ENCODE results near the gene DCD.
"Not testable (repeated sequence)": the region's sequence is repeated elsewhere in the genome, so short reads cannot be mapped to it uniquely, and the experiment has no call there.

Gene DCD

GRCh38 chr12:54658306-54659264 is 10.4 kb upstream of the DCD start:
- DNase-seq = peak in 12 of 42 donors; percentile 3 to 61 (median 19)
- intact Hi-C loops (cut with DNase I) = no loop called here

DNA sequence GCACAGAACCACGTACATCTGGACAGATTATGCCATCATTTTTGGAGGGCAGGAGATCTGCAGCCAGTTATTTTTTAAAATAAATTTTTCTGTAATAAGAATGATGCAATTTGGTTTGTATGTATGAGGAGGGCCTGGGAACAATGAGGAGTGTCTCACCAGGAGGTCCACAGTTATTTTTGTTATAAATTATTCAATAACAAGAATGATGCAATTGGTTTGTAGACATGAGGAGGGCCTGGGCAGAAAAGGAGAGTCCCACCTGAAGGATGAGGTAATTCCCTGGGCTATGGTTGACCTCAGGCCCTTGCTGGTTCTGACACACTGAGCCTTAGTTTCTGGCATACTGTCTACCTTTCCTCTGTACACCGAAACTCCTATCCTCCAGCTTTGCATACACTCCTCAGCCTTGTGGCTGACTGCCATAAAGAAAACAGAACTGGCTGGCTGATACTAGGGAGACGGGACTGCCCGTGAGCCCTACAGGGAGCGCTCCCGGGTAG is 9.0 kb upstream of the DCD start:
- DNase-seq = no peak
- intact Hi-C loops (cut with DNase I) = no loop called here

DNA sequence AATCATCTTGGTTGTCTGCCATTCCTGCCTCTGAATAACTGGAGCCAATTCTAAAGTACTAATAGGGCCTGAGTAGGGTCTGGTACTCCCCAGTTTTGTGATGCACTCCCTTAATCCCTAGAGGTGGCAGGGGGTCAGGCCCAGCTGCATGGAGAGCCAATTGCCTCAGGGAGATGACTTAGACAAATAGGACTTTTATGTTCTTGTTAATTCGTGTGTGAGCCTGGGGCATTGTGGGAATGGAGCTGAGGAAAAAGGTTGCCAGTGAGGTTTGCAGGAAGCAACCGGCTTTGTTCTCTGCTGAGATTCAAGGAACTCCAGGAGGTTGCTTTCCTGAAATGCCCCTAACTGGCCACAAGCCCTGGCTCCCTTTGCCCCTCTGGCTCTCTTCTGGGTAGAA is 6.8 kb upstream of the DCD start:
- intact Hi-C loops (cut with DNase I) = no loop called here

GRCh38 chr12:54653025-54653424 is 4.9 kb upstream of the DCD start:
- no peak for DNase-seq
- intact Hi-C loops (cut with DNase I) = no loop called here

More for the DNA sequence above, 6.8 kb upstream of the DCD start:
- DNase-seq = no peak

- intact Hi-C loops (cut with DNase I) = no loop called here
- no peak for DNase-seq
Observed at GRCh38 chr12:54650889-54651288, 2.7 kb upstream of the DCD start.

DNA sequence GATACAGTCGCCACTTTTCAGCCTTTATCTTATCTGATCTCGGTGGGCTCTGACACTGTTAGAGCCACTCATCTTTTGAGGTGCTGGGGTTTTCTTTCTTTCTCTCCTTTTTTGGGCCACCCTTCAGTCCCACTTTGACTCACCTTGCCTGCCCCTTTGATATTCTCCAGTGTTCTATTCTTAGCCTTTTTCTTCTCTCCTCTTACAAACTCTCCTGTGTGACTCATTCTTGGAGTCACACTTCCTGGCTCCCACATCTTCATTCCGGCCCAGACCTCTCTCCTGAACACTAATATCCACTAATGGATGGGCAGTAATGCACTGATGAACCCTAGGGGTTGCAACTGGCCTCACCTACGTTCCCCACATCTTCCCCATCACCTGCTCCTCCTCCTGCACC is 2.2 kb upstream of the DCD start:
- peak in 6 of 42 donors; percentile 13 to 47 (median 19) for DNase-seq
- intact Hi-C loops (cut with DNase I) = no loop called here

DNA sequence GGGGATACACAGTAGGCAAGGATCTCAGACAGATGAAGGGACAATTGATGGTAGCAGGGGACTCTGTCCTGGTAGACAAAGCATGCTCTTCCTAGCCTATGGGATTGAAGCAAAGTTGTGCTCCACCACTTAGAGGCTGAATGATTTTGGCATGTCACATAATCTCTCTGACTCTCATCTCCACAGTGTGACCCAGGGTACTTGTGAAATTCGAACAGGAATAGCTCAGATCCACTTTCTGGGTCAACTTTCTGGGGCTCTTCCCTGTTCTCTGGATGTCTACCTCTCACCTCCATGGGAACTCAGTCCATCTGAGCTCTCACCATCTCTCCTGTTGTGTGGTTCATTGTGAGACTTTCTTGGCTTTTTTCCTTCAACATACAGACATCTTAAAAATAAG is 1.7 kb upstream of the DCD start:
- no peak for DNase-seq
- intact Hi-C loops (cut with DNase I) = no loop called here

DNA sequence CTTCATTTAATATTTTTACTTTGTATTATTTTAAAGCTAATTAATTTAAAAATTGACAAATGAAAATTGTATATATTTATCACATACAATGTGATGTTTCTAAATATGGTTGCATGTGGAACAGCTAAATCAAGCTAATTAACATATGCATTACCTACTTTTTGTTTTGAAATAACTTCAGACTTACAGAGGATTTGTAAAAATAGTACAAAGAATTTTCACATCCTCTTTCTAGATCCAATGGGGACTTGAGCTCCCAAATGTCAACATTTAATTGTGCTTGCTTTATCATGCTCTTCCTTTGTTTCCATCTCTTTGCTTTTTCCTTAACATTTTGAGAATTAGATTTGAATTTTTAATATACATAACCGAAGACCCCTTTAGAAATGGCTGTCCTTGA is 6.6 kb downstream of the DCD start:
- intact Hi-C loops (cut with DNase I) = no loop called here
- no peak for DNase-seq

DNA sequence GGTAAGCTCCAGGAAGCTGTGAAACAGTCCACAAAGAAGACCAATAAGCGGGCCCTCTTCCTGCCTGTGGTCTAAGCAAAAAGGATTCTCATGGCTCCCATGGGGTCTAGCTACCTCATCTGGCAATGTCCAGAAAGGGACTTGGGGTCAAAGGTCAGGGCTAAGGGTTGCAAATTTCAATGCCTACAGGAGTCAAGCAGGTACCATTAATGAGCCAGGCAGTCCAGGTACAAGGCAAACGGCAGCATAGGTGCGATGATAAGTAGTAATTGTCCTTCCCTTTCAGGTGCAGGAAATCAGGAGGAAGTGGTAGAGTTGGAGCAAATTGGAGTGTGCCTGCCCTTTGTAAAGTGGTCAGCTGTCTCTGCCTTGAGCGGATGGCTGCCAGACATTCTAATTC is 7.1 kb downstream of the DCD start:
- DNase-seq = peak in 1 of 42 donors; percentile 14
- intact Hi-C loops (cut with DNase I) = no loop called here

- intact Hi-C loops (cut with DNase I); DNase-seq: not testable (repeated sequence)
Observed at GRCh38 chr12:54639112-54639511, 9.1 kb downstream of the DCD start.

- intact Hi-C loops (cut with DNase I) = no loop called here
- no peak for DNase-seq
Observed at GRCh38 chr12:54634795-54635194, 13.4 kb downstream of the DCD start, which contains the start of gene LACRT. Gene LACRT (minus strand): TSS chr12:54634895. CDS start chr12:54634841, 54 bp downstream.

GRCh38 chr12:54631988-54632728 is 16.0 kb downstream of the DCD start:
- intact Hi-C loops (cut with DNase I) = no loop called here
- peak in 27 of 42 donors; percentile 3 to 69 (median 30) for DNase-seq

- intact Hi-C loops (cut with DNase I) = no loop called here
- DNase-seq = peak; percentile 20 to 87 (median 58)
Observed at GRCh38 chr12:54631551-54631950, 16.6 kb downstream of the DCD start.

- no peak for DNase-seq
- intact Hi-C loops (cut with DNase I) = no loop called here
Observed at GRCh38 chr12:54629925-54630324, 18.2 kb downstream of the DCD start.

GRCh38 chr12:54628186-54628846 is 19.8 kb downstream of the DCD start:
- intact Hi-C loops (cut with DNase I) = no loop called here
- no peak for DNase-seq

DNA sequence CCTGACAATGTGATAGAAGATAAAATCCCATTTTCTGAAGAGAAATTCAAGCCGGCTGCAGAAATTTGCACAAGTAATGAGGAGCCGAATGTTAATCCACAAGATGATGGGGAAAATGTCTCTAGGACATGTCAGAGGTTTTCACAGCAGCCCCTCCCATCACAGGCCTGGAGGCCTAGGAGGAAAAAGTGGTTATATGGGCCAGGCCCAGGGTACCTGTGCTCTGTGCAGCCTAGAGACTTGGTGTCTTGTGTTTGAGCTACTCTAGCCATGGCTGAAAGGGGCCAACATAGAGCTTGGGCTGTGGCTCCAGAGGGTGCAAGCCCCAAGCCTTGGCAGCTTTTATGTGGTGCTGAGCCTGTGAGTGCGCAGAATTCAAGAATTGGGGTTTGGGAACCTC is 20.9 kb downstream of the DCD start:
- intact Hi-C loops (cut with DNase I) = no loop called here
- DNase-seq = no peak

DNA sequence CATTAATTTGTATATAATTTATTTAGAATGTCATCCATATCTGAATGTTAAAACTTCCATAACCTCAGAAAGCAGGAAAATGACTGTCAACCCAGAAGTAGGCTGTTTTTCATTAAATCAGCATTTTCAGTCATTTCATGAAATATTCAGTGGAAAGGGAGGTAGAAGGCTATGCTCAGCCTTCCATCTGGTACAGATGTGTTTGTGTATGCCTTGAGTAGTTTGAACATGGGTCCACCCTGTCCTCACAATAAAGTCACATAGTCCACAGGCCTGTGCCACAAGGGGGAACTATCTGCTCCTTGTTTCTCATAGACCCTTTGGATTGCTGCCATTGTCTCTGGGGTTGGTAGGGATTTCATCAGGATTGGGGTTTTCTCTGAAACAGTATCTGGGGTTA is 22.6 kb downstream of the DCD start:
- intact Hi-C loops (cut with DNase I) = no loop called here
- DNase-seq = no peak

- DNase-seq = no peak
- intact Hi-C loops (cut with DNase I) = no loop called here
Observed at GRCh38 chr12:54624315-54625279, 23.6 kb downstream of the DCD start.

All from head of caudate nucleus (tissue), 42 donors.